GM19193 (cell line): ENCODE measurements around the gene ANKRD13D.

Source experiments
- POLR2A ChIP-seq: IDR thresholded peaks from 4 replicates; pipeline ENCODE4 v1.6.1; 2011; ENCODE audit not compliant: insufficient read depth, insufficient read length; ENCODE audit errors: extremely low read depth

The ANKRD13D gene

GRCh38 chr11:67286621-67287333 lies 2.3 kb upstream of the ANKRD13D start:
- TF ChIP-seq POLR2A, result no peak

GRCh38 chr11:67287355-67288197 lies 1.5 kb upstream of the ANKRD13D start:
- no peak for TF ChIP-seq POLR2A

GRCh38 chr11:67288198-67288451 lies 978 bp upstream of the ANKRD13D start:
- no peak for TF ChIP-seq POLR2A

GRCh38 chr11:67288452-67289225 lies 464 bp upstream of the ANKRD13D start:
- peak; percentile 94 for TF ChIP-seq POLR2A

GRCh38 chr11:67289651-67290479 lies 762 bp downstream of the ANKRD13D start:
- TF ChIP-seq POLR2A, result no peak

DNA sequence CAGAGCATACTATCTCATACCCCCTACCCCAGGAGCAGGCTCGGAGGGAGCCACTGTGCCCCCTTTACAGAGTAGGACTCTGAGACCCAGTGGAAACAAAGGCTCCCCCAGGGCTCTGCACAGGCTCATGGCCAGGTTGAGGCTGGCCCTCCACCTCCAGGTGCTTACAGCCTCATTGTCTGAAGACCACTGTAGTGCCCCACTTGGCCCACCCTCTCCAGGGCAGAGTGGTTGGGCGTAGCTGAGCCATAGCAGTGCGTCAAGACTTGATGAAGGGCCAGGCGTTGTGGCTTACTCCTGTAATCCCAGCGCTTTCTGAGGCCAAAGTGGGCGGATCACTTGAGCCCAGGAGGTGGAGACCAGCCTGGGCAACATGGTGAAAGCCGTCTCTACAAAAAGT lies 1.7 kb downstream of the ANKRD13D start:
- TF ChIP-seq POLR2A, result no peak

GRCh38 chr11:67291481-67292381 lies 2.6 kb downstream of the ANKRD13D start:
- TF ChIP-seq POLR2A, result no peak

- no peak for TF ChIP-seq POLR2A
Observed at GRCh38 chr11:67292671-67293070, 3.6 kb downstream of the ANKRD13D start.

DNA sequence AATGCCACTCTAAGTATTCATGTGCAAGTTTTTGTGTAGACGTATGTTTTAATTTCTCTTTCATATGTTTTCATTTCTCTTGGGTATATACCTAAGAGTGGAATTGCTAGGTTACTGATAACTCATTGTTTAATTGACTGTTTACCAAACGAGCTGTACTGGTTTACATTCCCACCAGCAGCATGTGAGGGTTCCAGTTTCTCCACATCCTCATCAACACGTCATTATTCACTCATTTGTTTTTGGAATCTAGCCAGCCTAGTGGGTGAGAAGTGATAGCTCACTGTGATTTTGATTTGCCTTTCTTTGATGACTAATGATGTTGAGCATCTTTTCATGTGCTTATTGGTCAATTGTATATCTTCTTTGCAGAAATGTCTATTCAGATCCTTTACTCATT lies 4.0 kb downstream of the ANKRD13D start:
- no peak for TF ChIP-seq POLR2A

DNA sequence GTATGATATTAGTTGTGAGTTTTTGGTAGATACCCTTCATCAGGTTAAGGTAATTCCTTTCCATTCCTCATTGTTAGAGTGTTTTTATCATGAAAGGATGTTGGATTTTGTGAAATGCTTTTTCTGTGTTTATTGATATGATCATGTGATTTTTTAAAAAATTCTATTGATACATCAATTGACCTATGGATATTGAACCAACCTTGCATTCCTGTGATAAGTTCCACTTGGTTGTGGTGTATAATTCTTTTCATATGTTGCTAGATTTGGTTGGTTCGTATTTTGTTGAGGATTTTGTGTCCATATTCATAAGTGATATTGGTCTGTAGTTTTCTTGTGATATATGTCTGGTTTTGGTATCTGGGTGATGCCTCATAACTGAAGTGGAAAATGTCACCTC lies 6.7 kb downstream of the ANKRD13D start:
- no peak for TF ChIP-seq POLR2A

DNA sequence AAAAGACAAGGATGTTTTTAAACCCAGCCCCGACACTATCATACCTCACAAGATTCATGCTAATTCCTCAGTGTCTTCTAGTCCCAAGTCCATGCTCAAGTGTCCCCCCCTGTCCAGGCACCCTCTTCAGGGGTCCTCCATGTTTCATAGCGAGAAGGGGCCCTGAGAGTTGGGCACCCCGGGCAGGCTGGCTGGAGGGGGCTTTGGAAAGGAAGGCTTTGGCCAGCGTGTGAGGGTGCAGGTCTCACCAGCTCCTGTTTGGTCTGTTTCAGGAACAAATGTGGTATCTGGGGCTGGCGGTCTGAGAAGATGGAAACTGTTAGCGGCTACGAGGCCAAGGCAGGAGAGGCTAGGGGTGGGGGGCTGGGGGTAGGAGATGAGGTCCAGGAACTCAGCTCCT lies 9.7 kb downstream of the ANKRD13D start:
- no peak for TF ChIP-seq POLR2A

DNA sequence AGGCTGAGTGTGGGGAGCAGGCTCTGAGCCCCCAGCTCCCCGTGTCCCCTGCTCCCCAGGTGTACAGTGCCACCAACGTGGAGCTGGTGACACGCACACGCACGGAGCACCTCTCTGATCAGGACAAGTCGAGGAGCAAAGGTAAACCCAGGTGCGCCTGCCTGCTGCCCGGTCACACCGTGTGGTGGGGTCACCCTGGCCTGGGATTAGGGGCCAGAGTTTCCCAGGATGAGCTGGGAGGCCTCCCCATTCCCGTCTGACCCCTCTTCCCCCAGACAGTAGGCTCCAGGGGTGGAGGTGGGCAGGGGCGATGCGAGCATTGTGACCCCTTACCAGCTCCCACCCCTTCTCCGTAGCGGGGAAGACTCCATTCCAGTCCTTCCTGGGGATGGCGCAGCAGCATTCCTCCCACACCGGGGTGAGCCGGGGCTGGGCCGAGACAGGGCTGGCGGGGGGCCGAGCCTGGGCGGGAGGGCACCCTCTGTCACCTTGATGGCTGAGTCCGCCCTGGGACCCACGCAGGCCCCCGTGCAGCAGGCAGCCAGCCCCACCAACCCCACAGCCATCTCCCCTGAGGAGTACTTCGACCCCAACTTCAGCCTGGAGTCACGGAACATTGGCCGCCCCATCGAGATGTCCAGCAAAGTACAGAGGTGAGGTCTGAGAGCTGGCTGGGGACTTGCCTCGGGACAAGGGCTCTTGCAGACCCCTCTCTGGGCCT lies 10.5 kb downstream of the ANKRD13D start:
- no peak for TF ChIP-seq POLR2A

- TF ChIP-seq POLR2A, result no peak
Observed at GRCh38 chr11:67300256-67300755, 11.2 kb downstream of the ANKRD13D start.
